SK-N-SH (cell line): ENCODE measurements around the gene UBR3. TPM values are rescaled to one million over a fixed set of nuclear protein-coding genes. Genes with fewer than 3 reads are reported as not detected.

ENCODE experiments used
- CTCF ChIA-PET: fragments of 300-600, 350-600 bp; formaldehyde crosslinking; extraction: SDS; loops from one replicate; lab custom pipeline; 2021; lab: Yijun Ruan, JAX
- POLR2A ChIA-PET: fragments of 350-600 bp; sonication (Branson Sonifier 250); formaldehyde crosslinking; extraction: SDS; loops from one replicate; lab custom pipeline; 2020; ENCODE audit warnings: antibody characterized with exemption, inconsistent platforms; lab: Yijun Ruan, JAX
- DNase-seq: peaks from one replicate; pipeline ENCODE4 v3.0.0; 2012
- H2AFZ ChIP-seq: fragments of 200-600 bp; sonication (generic); 2 replicates; pipeline ENCODE4 v1.8.1; 2016; ENCODE audit warnings: antibody characterized with exemption, mild to moderate bottlenecking, low read depth
- H3F3A ChIP-seq: fragments of 200-600 bp; sonication (generic); replicated peaks from 2 replicates; pipeline ENCODE3; 2016; ENCODE audit warnings: antibody characterized with exemption, mild to moderate bottlenecking; ENCODE audit not compliant: insufficient read depth
- H3K27ac ChIP-seq, 2 experiments: fragments of 200-500 bp in 1 of 2; fragments of 200-600 bp in 1 of 2; sonication (Bioruptor generic) in 1 of 2; sonication (generic), shearing (Covaris generic) in 1 of 2; 2 replicates each; pipeline versions ENCODE4 v1.5.1 to v1.6.1; 2014 to 2016; ENCODE audit warnings: low read depth in 2 of 2, inconsistent platforms in 1 of 2, low read length in 1 of 2, mild to moderate bottlenecking in 1 of 2, mixed read lengths in 1 of 2
- H3K27me3 ChIP-seq: fragments of 200-600 bp; sonication (generic), shearing (Covaris generic); 2 replicates; pipeline ENCODE4 v1.6.1; 2016; ENCODE audit warnings: mixed run types; ENCODE audit not compliant: insufficient read depth
- H3K36me3 ChIP-seq, 2 experiments: fragments of 200-500 bp in 1 of 2; fragments of 200-600 bp in 1 of 2; sonication (Bioruptor generic) in 1 of 2; sonication (generic) in 1 of 2; replicated peaks in 1 of 2; 2 replicates each; pipeline versions ENCODE3 to v1.5.1; 2014 to 2016; ENCODE audit warnings: low read length in 1 of 2, mild to moderate bottlenecking in 1 of 2; ENCODE audit not compliant: insufficient read depth in 2 of 2, control insufficient read depth in 1 of 2
- H3K4me1 ChIP-seq, 2 experiments: fragments of 200-500 bp in 1 of 2; fragments of 200-600 bp in 1 of 2; sonication (Bioruptor generic) in 1 of 2; sonication (generic), shearing (Covaris generic) in 1 of 2; 2 replicates each; pipeline versions ENCODE4 v1.5.1 to v1.6.1; 2014 to 2016; ENCODE audit warnings: low read depth in 1 of 2, low read length in 1 of 2, mixed run types in 1 of 2; ENCODE audit not compliant: insufficient read depth in 2 of 2, control insufficient read depth in 1 of 2
- H3K4me2 ChIP-seq: fragments of 200-600 bp; sonication (generic), shearing (Covaris generic); 2 replicates; pipeline ENCODE4 v1.6.1; 2017; ENCODE audit warnings: mixed run types
- H3K4me3 ChIP-seq, 2 experiments: fragments of 200-500 bp in 1 of 2; fragments of 200-600 bp in 1 of 2; sonication (Bioruptor generic) in 1 of 2; sonication (generic), shearing (Covaris generic) in 1 of 2; 2 replicates each; pipeline versions ENCODE4 v1.5.1 to v1.8.1; 2014 to 2016; ENCODE audit warnings: low read depth in 2 of 2, inconsistent platforms in 1 of 2, low read length in 1 of 2, mild to moderate bottlenecking in 1 of 2, mixed read lengths in 1 of 2, moderate library complexity in 1 of 2
- H3K79me2 ChIP-seq: fragments of 200-600 bp; sonication (generic); 2 replicates; pipeline ENCODE4 v1.8.1; 2017; ENCODE audit warnings: mild to moderate bottlenecking; ENCODE audit not compliant: insufficient read depth
- H3K9ac ChIP-seq: fragments of 200-600 bp; sonication (generic); 2 replicates; pipeline ENCODE4 v1.6.1; 2017; ENCODE audit warnings: mixed run types
- H3K9me2 ChIP-seq: fragments of 200-600 bp; sonication (generic); 2 replicates; pipeline ENCODE4 v1.6.1; 2017; ENCODE audit warnings: mixed run types
- H3K9me3 ChIP-seq: fragments of 200-600 bp; sonication (generic); 2 replicates; pipeline ENCODE4 v1.6.1; 2017; ENCODE audit warnings: mixed run types, mild to moderate bottlenecking, moderate library complexity
- H4K20me1 ChIP-seq: fragments of 200-600 bp; sonication (generic); 2 replicates; pipeline ENCODE4 v1.6.1; 2017; ENCODE audit warnings: mild to moderate bottlenecking, mixed run types; ENCODE audit not compliant: insufficient read depth
- CHD2 ChIP-seq: fragments of 150-350 bp; IDR thresholded peaks from 2 replicates; pipeline ENCODE4 v1.6.1; 2018; ENCODE audit warnings: low read length; ENCODE audit not compliant: partially characterized antibody
- CTCF ChIP-seq: fragments of 200-600 bp; sonication (generic); IDR thresholded peaks from 2 replicates; pipeline ENCODE4 v1.6.1; 2017; ENCODE audit warnings: antibody characterized with exemption, mild to moderate bottlenecking, moderate library complexity
- ELF1 ChIP-seq: IDR thresholded peaks from 2 replicates; pipeline ENCODE4 v1.4.0; 2012
- FOXJ3 ChIP-seq: sonication (generic); formaldehyde crosslinking; IDR thresholded peaks from 2 replicates; pipeline ENCODE4 v1.5.1; 2020; ENCODE audit warnings: mild to moderate bottlenecking, missing genetic modification reagents
- FOXM1 ChIP-seq: IDR thresholded peaks from 2 replicates; pipeline ENCODE4 v1.4.0; 2012; ENCODE audit warnings: low read depth, mild to moderate bottlenecking
- GABPA ChIP-seq: IDR thresholded peaks from 2 replicates; pipeline ENCODE4 v1.4.0; 2012; ENCODE audit warnings: low read depth, mild to moderate bottlenecking
- GATA2 ChIP-seq: sonication (generic); formaldehyde crosslinking; IDR thresholded peaks from 2 replicates; pipeline ENCODE4 v1.5.0; 2020; ENCODE audit warnings: mild to moderate bottlenecking, missing genetic modification reagents
- IRF3 ChIP-seq: fragments of 150-350 bp; IDR thresholded peaks from 2 replicates; pipeline ENCODE4 v1.6.1; 2016; ENCODE audit warnings: mild to moderate bottlenecking, low read depth, low read length
- JUND ChIP-seq: IDR thresholded peaks from 2 replicates; pipeline ENCODE4 v1.4.0; 2012
- MXI1 ChIP-seq: IDR thresholded peaks from 2 replicates; pipeline ENCODE4 v1.6.1; 2012; ENCODE audit warnings: mild to moderate bottlenecking, low read depth, low read length, improper control_type of control experiment
- POLR2AphosphoS5 ChIP-seq: IDR thresholded peaks from 2 replicates; pipeline ENCODE4 v1.6.1; 2012; ENCODE audit warnings: low read depth, low read length
- RCOR1 ChIP-seq: fragments of 150-350 bp; IDR thresholded peaks from 2 replicates; pipeline ENCODE4 v1.6.1; 2017; ENCODE audit warnings: antibody characterized with exemption, low read length
- RFX5 ChIP-seq: IDR thresholded peaks from 2 replicates; pipeline ENCODE4 v1.6.1; 2012; ENCODE audit warnings: mild to moderate bottlenecking, improper control_type of control experiment, low read length
- RXRA ChIP-seq: IDR thresholded peaks from 2 replicates; pipeline ENCODE4 v1.4.0; 2012; ENCODE audit warnings: low read depth, mild to moderate bottlenecking, borderline replicate concordance
- TCF12 ChIP-seq: IDR thresholded peaks from 2 replicates; pipeline ENCODE4 v1.4.0; 2012
- TEAD4 ChIP-seq: IDR thresholded peaks from 2 replicates; pipeline ENCODE4 v1.4.0; 2012; ENCODE audit warnings: mild to moderate bottlenecking, borderline replicate concordance; ENCODE audit not compliant: insufficient read depth
- USF1 ChIP-seq: IDR thresholded peaks from 2 replicates; pipeline ENCODE4 v1.4.0; 2012; ENCODE audit warnings: low read depth, borderline replicate concordance
- USF2 ChIP-seq: fragments of 150-350 bp; IDR thresholded peaks from 2 replicates; pipeline ENCODE4 v1.6.1; 2017; ENCODE audit warnings: antibody characterized with exemption, low read length, low read depth, borderline replicate concordance
- YY1 ChIP-seq: IDR thresholded peaks from 2 replicates; pipeline ENCODE4 v1.4.0; 2012; ENCODE audit warnings: low read depth, mild to moderate bottlenecking
- ZBTB33 ChIP-seq: IDR thresholded peaks from 2 replicates; pipeline ENCODE4 v1.4.0; 2012; ENCODE audit warnings: low read depth, borderline replicate concordance
- polyA plus RNA-seq, 3 experiments: library from polyadenylated mRNA; depleted of rRNA; stranded (reverse); fragments of >200 nt; gene quantifications; 2 replicates each; pipeline ENCODE4 v1.2.3, GENCODE V29; 2012

Gene UBR3
- polyA plus RNA-seq, 1 of the 3 experiments (the other 2 are of a cell fraction): 5.2 TPM

GRCh38 chr2:170029551-170029950, 202.3 kb downstream of the UBR3 start:
- no peak for DNase-seq
- H3K27ac ChIP-seq: no peak overlapping the region
- no peak for TF ChIP-seq ZBTB33
- TF ChIP-seq CHD2: no peak
- no peak for TF ChIP-seq IRF3
- TF ChIP-seq JUND: no peak
- no peak for TF ChIP-seq CTCF
- no peak for TF ChIP-seq TCF12
- no peak for TF ChIP-seq POLR2AphosphoS5
- no peak for TF ChIP-seq MXI1
- TF ChIP-seq RXRA: no peak
- no peak for TF ChIP-seq USF1
- no peak for TF ChIP-seq FOXM1
- TF ChIP-seq RCOR1: no peak
- TF ChIP-seq GABPA: no peak
- TF ChIP-seq ELF1: no peak
- TF ChIP-seq USF2: no peak
- no peak for TF ChIP-seq RFX5
- TF ChIP-seq YY1: no peak
- TF ChIP-seq GATA2 (CRISPR knock-in tag): no peak
- TF ChIP-seq TEAD4: no peak
- no peak for TF ChIP-seq FOXJ3 (CRISPR knock-in tag)
- no peak overlapping the region for H3K4me2 ChIP-seq
- no peaks in the 10 kb centered on the region for H4K20me1 ChIP-seq
- H3K9ac ChIP-seq: no peak overlapping the region
- H3K9me3 ChIP-seq: no peaks in the 10 kb centered on the region
- H2AFZ ChIP-seq: no peak overlapping the region
- no peaks in the 10 kb centered on the region for H3K27me3 ChIP-seq
- ChIA-PET CTCF (no interaction called here), POLR2A (no interaction called here)
- H3K9me2 ChIP-seq: no peaks in the 10 kb centered on the region
- peaks cover 22 to 45% of the 10 kb centered on the region in 2 experiments for H3K36me3 ChIP-seq
- H3K4me3 ChIP-seq: no peak overlapping the region
- H3F3A ChIP-seq: no peaks in the 10 kb centered on the region
- no peaks in the 10 kb centered on the region for H3K79me2 ChIP-seq
- H3K4me1 ChIP-seq: no peaks in the 10 kb centered on the region; a peak in 1 of 4 replicates
